Fibroblast of lung (primary cell): ENCODE results near the gene MYADML2.

Experiments used
- EZH2 ChIP-seq: IDR thresholded peaks from 2 replicates; pipeline ENCODE4 v1.5.1; 2012; ENCODE audit warnings: low read length, control low read depth, mild to moderate bottlenecking; ENCODE audit errors: missing control alignments
- TF ChIP-seq, protein P1 (sequence below), 2 donors: IDR thresholded peaks in 1 of 2; conservative IDR thresholded peaks in 1 of 2; 1 replicate in 1 of 2; 2 replicates in 1 of 2; pipeline ENCODE4 v1.5.1; 2011 to 2012; ENCODE audit warnings: low read length in 2 of 2, control low read depth in 1 of 2, inconsistent platforms in 1 of 2, low read depth in 1 of 2, mild to moderate bottlenecking in 1 of 2

- TF ChIP-seq, protein P1, sequence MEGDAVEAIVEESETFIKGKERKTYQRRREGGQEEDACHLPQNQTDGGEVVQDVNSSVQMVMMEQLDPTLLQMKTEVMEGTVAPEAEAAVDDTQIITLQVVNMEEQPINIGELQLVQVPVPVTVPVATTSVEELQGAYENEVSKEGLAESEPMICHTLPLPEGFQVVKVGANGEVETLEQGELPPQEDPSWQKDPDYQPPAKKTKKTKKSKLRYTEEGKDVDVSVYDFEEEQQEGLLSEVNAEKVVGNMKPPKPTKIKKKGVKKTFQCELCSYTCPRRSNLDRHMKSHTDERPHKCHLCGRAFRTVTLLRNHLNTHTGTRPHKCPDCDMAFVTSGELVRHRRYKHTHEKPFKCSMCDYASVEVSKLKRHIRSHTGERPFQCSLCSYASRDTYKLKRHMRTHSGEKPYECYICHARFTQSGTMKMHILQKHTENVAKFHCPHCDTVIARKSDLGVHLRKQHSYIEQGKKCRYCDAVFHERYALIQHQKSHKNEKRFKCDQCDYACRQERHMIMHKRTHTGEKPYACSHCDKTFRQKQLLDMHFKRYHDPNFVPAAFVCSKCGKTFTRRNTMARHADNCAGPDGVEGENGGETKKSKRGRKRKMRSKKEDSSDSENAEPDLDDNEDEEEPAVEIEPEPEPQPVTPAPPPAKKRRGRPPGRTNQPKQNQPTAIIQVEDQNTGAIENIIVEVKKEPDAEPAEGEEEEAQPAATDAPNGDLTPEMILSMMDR (conservative IDR thresholded peaks at IDR 0.05 in 1 of 2, IDR thresholded peaks at IDR 0.05 in 1 of 2; ENCODE audit: low read depth in 1 of 2, low read length in 2 of 2) = no peak
- TF ChIP-seq EZH2 = no peak
Observed at GRCh38 chr17:81921537-81921862, 25.5 kb downstream of the MYADML2 start.
